HCT116 (cell line): Measurements from ENCODE around the gene LRIT3. TPM values are rescaled to one million over a fixed set of nuclear protein-coding genes. Genes with fewer than 3 reads are reported as not detected.
"Not testable (repeated sequence)": the region's sequence is repeated elsewhere in the genome, so short reads cannot be mapped to it uniquely, and the experiment has no call there.

Experiments used
- ATAC-seq: fragments of 200-7000 bp; cut with Tn5 transposase; 2 replicates; pipeline ENCODE4 v1.9.1; 2020; ENCODE audit warnings: mild to moderate bottlenecking, moderate library complexity
- BruUV-seq: library from RNA; stranded (reverse); fragments of 400-500 nt; replicated peaks from 2 replicates; lab custom pipeline; 2021; lab: Mats Ljungman, UMichigan
- CTCF ChIA-PET: fragments of 300-600 bp; sonication (Branson Sonifier 250); formaldehyde crosslinking; loops from one replicate; lab custom pipeline; 2021; ENCODE audit warnings: antibody characterized with exemption; lab: Charles Lee
- POLR2A ChIA-PET: fragments of 300-600, 350-600 bp; sonication (Branson Sonifier 250); formaldehyde crosslinking; loops from one replicate; lab custom pipeline; 2021; ENCODE audit warnings: antibody characterized with exemption; lab: Charles Lee
- RAD21 ChIA-PET, 2 experiments: fragments of 300-600 bp; sonication (Branson Sonifier 250); formaldehyde crosslinking; loops; one replicate each; lab custom pipeline; 2023; ENCODE audit warnings: low total read pairs in 2 of 2; ENCODE audit not compliant: uncharacterized antibody in 2 of 2, unreplicated experiment in 2 of 2, low non-redundant PET in 1 of 2; lab: Charles Lee
- DNase-seq: peaks from one replicate; pipeline ENCODE4 v3.0.0-alpha.2; 2010; ENCODE audit warnings: low read depth, low spot score
- H2AFZ ChIP-seq: fragments of 200-600 bp; shearing (Covaris generic), sonication (generic); 2 replicates; pipeline ENCODE4 v1.6.1; 2017; ENCODE audit warnings: low read depth, mixed run types, mixed read lengths, antibody characterized with exemption, low read length; ENCODE audit not compliant: poor library complexity, severe bottlenecking
- H3K27ac ChIP-seq: 2 replicates; pipeline ENCODE4 v1.5.1; 2012; ENCODE audit warnings: low read depth, low read length
- H3K27me3 ChIP-seq: fragments of 200-600 bp; sonication (generic); 2 replicates; pipeline ENCODE4 v1.6.1; 2016; ENCODE audit warnings: mixed run types, low read length, mixed read lengths; ENCODE audit not compliant: insufficient read depth
- H3K36me3 ChIP-seq, 2 experiments: fragments of 200-500 bp in 1 of 2; fragments of 200-600 bp in 1 of 2; sonication (Bioruptor generic) in 1 of 2; sonication (generic) in 1 of 2; 2 replicates each; pipeline versions ENCODE4 v1.5.1 to v1.6.1; 2014 to 2016; ENCODE audit warnings: low read length in 2 of 2, inconsistent platforms in 1 of 2, mixed read lengths in 1 of 2, mixed run types in 1 of 2; ENCODE audit not compliant: insufficient read depth in 2 of 2, control insufficient read depth in 1 of 2
- H3K4me1 ChIP-seq, 2 experiments: fragments of 200-600 bp in 1 of 2; sonication (generic) in 1 of 2; 2 replicates each; pipeline versions ENCODE4 v1.5.1 to v1.6.1; 2012 to 2017; ENCODE audit warnings: low read length in 2 of 2, inconsistent platforms in 1 of 2, mild to moderate bottlenecking in 1 of 2, mixed read lengths in 1 of 2, mixed run types in 1 of 2, moderate library complexity in 1 of 2; ENCODE audit not compliant: insufficient read depth in 2 of 2, control insufficient read depth in 1 of 2
- H3K4me2 ChIP-seq: fragments of 200-600 bp; sonication (generic); 2 replicates; pipeline ENCODE4 v1.6.1; 2017; ENCODE audit warnings: mixed run types, low read length, mixed read lengths
- H3K4me3 ChIP-seq, 2 experiments: fragments of 200-600 bp in 1 of 2; sonication (generic) in 1 of 2; replicated peaks in 1 of 2; 2 replicates each; pipeline ENCODE4 v1.5.1; 2011 to 2016; ENCODE audit warnings: low read length in 2 of 2, control low read depth in 1 of 2, low read depth in 1 of 2, mild to moderate bottlenecking in 1 of 2, mixed read lengths in 1 of 2, mixed run types in 1 of 2
- H3K79me2 ChIP-seq: fragments of 200-600 bp; sonication (generic); 2 replicates; pipeline ENCODE4 v1.6.1; 2017; ENCODE audit warnings: mild to moderate bottlenecking, mixed run types, low read length, moderate library complexity, mixed read lengths; ENCODE audit not compliant: insufficient read depth
- H3K9ac ChIP-seq: fragments of 200-600 bp; sonication (generic); 2 replicates; pipeline ENCODE4 v1.6.1; 2016; ENCODE audit warnings: low read length, mixed read lengths
- H3K9me2 ChIP-seq: fragments of 200-600 bp; sonication (generic), shearing (Covaris generic); 2 replicates; pipeline ENCODE4 v1.6.1; 2017; ENCODE audit warnings: mixed run types, mild to moderate bottlenecking, moderate library complexity; ENCODE audit not compliant: insufficient read depth
- H3K9me3 ChIP-seq, 2 experiments: fragments of 200-500 bp in 1 of 2; fragments of 200-600 bp in 1 of 2; sonication (Bioruptor generic) in 1 of 2; sonication (generic) in 1 of 2; 2 replicates each; pipeline ENCODE4 v1.6.1; 2014 to 2017; ENCODE audit warnings: low read length in 2 of 2, mixed read lengths in 2 of 2, inconsistent platforms in 1 of 2, low read depth in 1 of 2, mild to moderate bottlenecking in 1 of 2, mixed run types in 1 of 2, moderate library complexity in 1 of 2; ENCODE audit not compliant: control insufficient read depth in 1 of 2, insufficient read depth in 1 of 2
- H4K20me1 ChIP-seq: fragments of 200-600 bp; sonication (generic), shearing (Covaris generic); 2 replicates; pipeline ENCODE4 v1.6.1; 2017; ENCODE audit warnings: mixed run types, mild to moderate bottlenecking, moderate library complexity; ENCODE audit not compliant: insufficient read depth
- ATF3 ChIP-seq: IDR thresholded peaks from 2 replicates; pipeline ENCODE4 v1.6.1; 2012
- CBX3 ChIP-seq: IDR thresholded peaks from 2 replicates; pipeline ENCODE4 v1.6.1; 2012; ENCODE audit warnings: low read depth
- EZH2phosphoT487 ChIP-seq: fragments of 200-600 bp; IDR thresholded peaks from 2 replicates; pipeline ENCODE4 v1.6.1; 2018; ENCODE audit warnings: antibody characterized with exemption, borderline replicate concordance
- MAX ChIP-seq: IDR thresholded peaks from 2 replicates; pipeline ENCODE4 v1.6.1; 2012
- intact Hi-C: fragments of 100-400 bp; cut with micrococcal nuclease; formaldehyde crosslinking; loops from 2 replicates; pipeline ENCODE4 v1.10.0; 2022
- total RNA-seq: library from RNA; stranded (reverse); gene quantifications from one replicate; pipeline ENCODE4 v1.2.1, GENCODE V29; 2021; ENCODE audit not compliant: unreplicated experiment

Gene LRIT3
- total RNA-seq, 1 experiment from 2014 or later = 0.47 TPM

- Histone ChIP-seq H3K9ac (no peak overlapping the region), H3K4me3 (no peak overlapping the region), H4K20me1 (no peaks in the 10 kb centered on the region), H3K79me2 (no peaks in the 10 kb centered on the region), H2AFZ (no peak overlapping the region), H3K27me3 (no peaks in the 10 kb centered on the region)
- DNase-seq = no peak
- RAD21 ChIA-PET = no interaction called here
- no peak for ATAC-seq
- no TSS peak for BruUV-seq
- no peak for TF ChIP-seq ATF3
- TF ChIP-seq MAX = no peak
- TF ChIP-seq EZH2phosphoT487 = no peak
- no peak for TF ChIP-seq CBX3
- TF ChIP-seq, all 23 proteins: peak for 0
- POLR2A ChIA-PET = no interaction called here
- H3K9me3 ChIP-seq = no peaks in the 10 kb centered on the region
- H3K9me2 ChIP-seq = no peaks in the 10 kb centered on the region
- CTCF ChIA-PET = no interaction called here
- H3K36me3 ChIP-seq = no peaks in the 10 kb centered on the region
- no peak overlapping the region for H3K27ac ChIP-seq
- H3K4me1 ChIP-seq = no peaks in the 10 kb centered on the region
- no peak overlapping the region for H3K4me2 ChIP-seq
- intact Hi-C loops = no loop called here
These were observed 27.2 kb downstream of the LRIT3 start for GRCh38 chr4:109875106-109875505.

- H3K4me1 ChIP-seq, H3K9me2 ChIP-seq, H3K36me3 ChIP-seq, ATAC-seq, H2AFZ ChIP-seq, H3K9ac ChIP-seq, H3K27me3 ChIP-seq, H3K79me2 ChIP-seq, H3K9me3 ChIP-seq, POLR2A ChIA-PET, intact Hi-C loops, DNase-seq, H4K20me1 ChIP-seq, H3K27ac ChIP-seq, H3K4me3 ChIP-seq, RAD21 ChIA-PET, H3K4me2 ChIP-seq, BruUV-seq, CTCF ChIA-PET: not testable (repeated sequence)
These were observed 27.6 kb downstream of the LRIT3 start for GRCh38 chr4:109875553-109875952.
